Measurements from ENCODE around the gene LAMC3. TPM values are rescaled to one million over a fixed set of nuclear protein-coding genes. Genes with fewer than 3 reads are reported as not detected.
A peak's percentile ranks its signal among the peaks of the same experiment; 100 is the strongest.

LAMC3 gene
- total and polyA plus RNA-seq, 9 of the 15 experiments (the other 6 are each of a cell fraction or from before 2014, with no cell fraction given): 0.10 TPM; not detected in 8

- DNase-seq (ENCODE audit: extremely low read depth in 1 of 4, low spot score in 3 of 4) (no peak), FAIRE-seq (no peak), ATAC-seq (no peak)
- in situ Hi-C loops (cut with MboI) (no loop called here), intact Hi-C loops (cut with micrococcal nuclease) (no loop called here)
- no peak overlapping the region for H3K4me2 ChIP-seq (ENCODE audit: insufficient read depth, low read length)
- peaks cover 0 to 5% of the 10 kb centered on the region in 2 experiments; a peak in 1 of 5 replicates for H3K4me1 ChIP-seq (replicated peaks in 1 of 2; ENCODE audit: control insufficient read depth in 2 of 2, insufficient read depth in 2 of 2, low read length in 2 of 2)
- no peaks in the 10 kb centered on the region for H4K20me1 ChIP-seq (replicated peaks; ENCODE audit: control insufficient read depth, insufficient read depth, low read length)
- no peaks in the 10 kb centered on the region for H3K9me1 ChIP-seq (ENCODE audit: control insufficient read depth, insufficient read depth, low read length)
- ChIA-PET CTCF (ENCODE audit: low intra/inter-chr PET ratio) (no interaction called here), POLR2A (interaction anchor here (1.0 to 3.2 kb wide), 3 partner anchors 11 to 36 kb away, joined by 3 to 23 read pairs (median 6); no protein-coding TSS in a partner anchor)
- H3K9ac ChIP-seq (ENCODE audit: insufficient read depth in 1 of 2, low read depth in 2 of 2, low read length in 2 of 2): no peak overlapping the region
- H3K36me3 ChIP-seq (ENCODE audit: control insufficient read depth, insufficient read depth, low read length): no peaks in the 10 kb centered on the region
- no TSS peak for BruUV-seq (replicated peaks)
- no peak overlapping the region for H3K4me3 ChIP-seq
- WGBS (ENCODE audit: insufficient coverage, low coverage, missing lambda C conversion rate): 2% methylated on average over 8 of the region's 8 CpGs
- H2AFZ ChIP-seq (ENCODE audit: low read depth, low read length): no peak overlapping the region
- no peak overlapping the region for H3K27ac ChIP-seq (ENCODE audit: extremely low read depth, low read depth, low read length)
- peaks cover 69 to 89% of the 10 kb centered on the region in 2 experiments for H3K27me3 ChIP-seq (ENCODE audit: control insufficient read depth in 2 of 2, insufficient read depth in 2 of 2, low read length in 2 of 2)
- TF ChIP-seq MED1 (CRISPR knock-in tag; IDR thresholded peaks at IDR 0.05; ENCODE audit: borderline replicate concordance) (no peak), SMARCE1 (IDR thresholded peaks at IDR 0.05) (no peak), CREB1 (IDR thresholded peaks at IDR 0.05) (no peak), CREB1 (CRISPR knock-in tag; IDR thresholded peaks at IDR 0.05) (no peak), KLF10 (CRISPR knock-in tag; IDR thresholded peaks at IDR 0.05) (no peak), CEBPG (CRISPR knock-in tag; IDR thresholded peaks at IDR 0.05) (no peak), CEBPG (tag; conservative IDR thresholded peaks at IDR 0.05 in 1 of 2, IDR thresholded peaks at IDR 0.05 in 1 of 2) (no peak)
- no peaks in the 10 kb centered on the region for H3K79me2 ChIP-seq (ENCODE audit: control insufficient read depth, insufficient read depth, low read length)
- H3K9me3 ChIP-seq (replicated peaks; ENCODE audit: control insufficient read depth, insufficient read depth, low read depth, low read length): peaks cover 2% of the 10 kb centered on the region
Observed at GRCh38 chr9:130963916-130964315, 45.1 kb upstream of the LAMC3 start.

GRCh38 chr9:130965680-130966079 lies 43.3 kb upstream of the LAMC3 start:
- no peaks in the 10 kb centered on the region for H3K79me2 ChIP-seq (ENCODE audit: control insufficient read depth, insufficient read depth, low read length)
- H3K36me3 ChIP-seq (ENCODE audit: control insufficient read depth, insufficient read depth, low read length): no peaks in the 10 kb centered on the region
- H2AFZ ChIP-seq (ENCODE audit: low read depth, low read length): no peak overlapping the region
- WGBS (ENCODE audit: insufficient coverage, low coverage, missing lambda C conversion rate): under 1% methylated on average over 7 of the region's 7 CpGs
- DNase-seq (ENCODE audit: extremely low read depth in 1 of 4, low spot score in 3 of 4): no peak
- no peak overlapping the region for H3K27ac ChIP-seq (ENCODE audit: extremely low read depth, low read depth, low read length)
- peaks cover 0 to 8% of the 10 kb centered on the region in 2 experiments; a peak in 1 of 5 replicates for H3K4me1 ChIP-seq (replicated peaks in 1 of 2; ENCODE audit: control insufficient read depth in 2 of 2, insufficient read depth in 2 of 2, low read length in 2 of 2)
- no peak for ATAC-seq
- in situ Hi-C loops (cut with MboI): no loop called here
- no TSS peak for BruUV-seq (replicated peaks)
- CTCF ChIA-PET (ENCODE audit: low intra/inter-chr PET ratio): interaction anchor here (0.6 kb wide), 1 partner anchor 129 kb away, joined by 4 read pairs; no protein-coding TSS in a partner anchor
- H3K4me2 ChIP-seq (ENCODE audit: insufficient read depth, low read length): no peak overlapping the region
- H3K27me3 ChIP-seq (ENCODE audit: control insufficient read depth in 2 of 2, insufficient read depth in 2 of 2, low read length in 2 of 2): peaks cover 80 to 95% of the 10 kb centered on the region in 2 experiments
- POLR2A ChIA-PET: interaction anchor here (0.6 to 2.7 kb wide), 17 partner anchors 9 to 174 kb away, joined by 3 to 26 read pairs (median 5); partner anchors contain the start of gene NUP214
- no peaks in the 10 kb centered on the region for H3K9me1 ChIP-seq (ENCODE audit: control insufficient read depth, insufficient read depth, low read length)
- intact Hi-C loops (cut with micrococcal nuclease): no loop called here
- H3K9ac ChIP-seq (ENCODE audit: insufficient read depth in 1 of 2, low read depth in 2 of 2, low read length in 2 of 2): no peak overlapping the region
- H4K20me1 ChIP-seq (replicated peaks; ENCODE audit: control insufficient read depth, insufficient read depth, low read length): no peaks in the 10 kb centered on the region
- FAIRE-seq: no peak
- H3K9me3 ChIP-seq (replicated peaks; ENCODE audit: control insufficient read depth, insufficient read depth, low read depth, low read length): no peaks in the 10 kb centered on the region
- H3K4me3 ChIP-seq: no peak overlapping the region
- TF ChIP-seq RBBP5 (IDR thresholded peaks at IDR 0.05; ENCODE audit: borderline replicate concordance, insufficient read depth, low read length, poor library complexity, severe bottlenecking) (no peak), ESRRA (IDR thresholded peaks at IDR 0.05; ENCODE audit: borderline replicate concordance, low read depth) (no peak), RBM14 (IDR thresholded peaks at IDR 0.05; ENCODE audit: borderline replicate concordance, insufficient read depth, low read depth, low read length) (no peak), ATF4 (CRISPR knock-in tag; IDR thresholded peaks at IDR 0.05) (no peak), ATF3 (IDR thresholded peaks at IDR 0.05) (no peak), ATF3 (CRISPR knock-in tag; conservative IDR thresholded peaks at IDR 0.05) (peak; percentile 72; the same call in 1 of the 2 replicates)

Measured in K562 (cell line).